ENCODE measurements around the gene PLPPR1.

GRCh38 chr9:101114317-101114716, 85.8 kb downstream of the PLPPR1 start:
- no peak for TF ChIP-seq ZNF44 (CRISPR knock-in tag; IDR thresholded peaks at IDR 0.05)
- no peak for TF ChIP-seq ZBTB21 (CRISPR knock-in tag; IDR thresholded peaks at IDR 0.05)
- no peak for TF ChIP-seq CHD4 (IDR thresholded peaks at IDR 0.05; ENCODE audit: borderline replicate concordance, low read length)
- no peak for TF ChIP-seq PAX8 (CRISPR knock-in tag; IDR thresholded peaks at IDR 0.05; ENCODE audit: borderline replicate concordance)
- TF ChIP-seq, protein P1, sequence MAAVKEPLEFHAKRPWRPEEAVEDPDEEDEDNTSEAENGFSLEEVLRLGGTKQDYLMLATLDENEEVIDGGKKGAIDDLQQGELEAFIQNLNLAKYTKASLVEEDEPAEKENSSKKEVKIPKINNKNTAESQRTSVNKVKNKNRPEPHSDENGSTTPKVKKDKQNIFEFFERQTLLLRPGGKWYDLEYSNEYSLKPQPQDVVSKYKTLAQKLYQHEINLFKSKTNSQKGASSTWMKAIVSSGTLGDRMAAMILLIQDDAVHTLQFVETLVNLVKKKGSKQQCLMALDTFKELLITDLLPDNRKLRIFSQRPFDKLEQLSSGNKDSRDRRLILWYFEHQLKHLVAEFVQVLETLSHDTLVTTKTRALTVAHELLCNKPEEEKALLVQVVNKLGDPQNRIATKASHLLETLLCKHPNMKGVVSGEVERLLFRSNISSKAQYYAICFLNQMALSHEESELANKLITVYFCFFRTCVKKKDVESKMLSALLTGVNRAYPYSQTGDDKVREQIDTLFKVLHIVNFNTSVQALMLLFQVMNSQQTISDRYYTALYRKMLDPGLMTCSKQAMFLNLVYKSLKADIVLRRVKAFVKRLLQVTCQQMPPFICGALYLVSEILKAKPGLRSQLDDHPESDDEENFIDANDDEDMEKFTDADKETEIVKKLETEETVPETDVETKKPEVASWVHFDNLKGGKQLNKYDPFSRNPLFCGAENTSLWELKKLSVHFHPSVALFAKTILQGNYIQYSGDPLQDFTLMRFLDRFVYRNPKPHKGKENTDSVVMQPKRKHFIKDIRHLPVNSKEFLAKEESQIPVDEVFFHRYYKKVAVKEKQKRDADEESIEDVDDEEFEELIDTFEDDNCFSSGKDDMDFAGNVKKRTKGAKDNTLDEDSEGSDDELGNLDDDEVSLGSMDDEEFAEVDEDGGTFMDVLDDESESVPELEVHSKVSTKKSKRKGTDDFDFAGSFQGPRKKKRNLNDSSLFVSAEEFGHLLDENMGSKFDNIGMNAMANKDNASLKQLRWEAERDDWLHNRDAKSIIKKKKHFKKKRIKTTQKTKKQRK (IDR thresholded peaks at IDR 0.05; ENCODE audit: low read length) = no peak
